Measurements from ENCODE around the gene TRPM6.
A peak's percentile ranks its signal among the peaks of the same experiment; 100 is the strongest.

The TRPM6 gene

DNA sequence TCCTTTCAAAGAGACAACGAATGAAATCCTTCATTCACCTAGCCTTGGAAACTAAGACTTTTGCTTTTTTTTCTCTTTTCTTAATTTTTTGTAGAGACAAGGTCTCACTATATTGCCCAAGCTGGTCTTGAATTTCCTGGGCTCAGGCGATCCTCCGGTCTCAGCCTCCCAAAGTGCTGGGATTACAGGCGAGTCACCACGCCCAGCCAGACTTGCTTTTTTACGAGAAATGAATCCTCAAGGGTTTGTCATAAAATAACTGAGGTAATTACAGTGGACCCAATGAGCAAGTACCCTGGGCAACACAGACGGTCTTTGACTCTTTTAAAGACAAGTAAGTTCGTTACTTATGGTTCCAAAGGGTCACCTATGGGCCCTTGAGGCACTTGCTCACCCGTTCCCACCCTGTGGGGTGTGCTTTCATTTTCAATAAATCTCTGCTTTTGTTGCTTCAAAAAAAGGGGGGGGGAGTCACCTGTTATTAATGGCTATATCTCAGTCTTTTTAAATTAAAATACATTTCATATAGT, 70.4 kb downstream of the TRPM6 start:
- Histone ChIP-seq H4K8ac (ENCODE audit: low read length) (no peak overlapping the region), H2BK120ac (ENCODE audit: low read depth, low read length) (no peak overlapping the region), H3K4me3 (ENCODE audit: insufficient read depth in 1 of 2, low read depth in 1 of 2, low read length in 2 of 2) (no peak overlapping the region), H3K23ac (ENCODE audit: low read length in 2 of 2) (no peak overlapping the region), H3K9ac (ENCODE audit: low read length) (no peak overlapping the region), H3K4ac (ENCODE audit: low read depth in 1 of 2, low read length in 2 of 2) (no peak overlapping the region), H3K14ac (ENCODE audit: low read length in 2 of 2) (no peak overlapping the region), H3K36me3 (ENCODE audit: control insufficient read depth in 1 of 2, insufficient read depth in 2 of 2, low read depth in 1 of 2, low read length in 2 of 2) (no peaks in the 10 kb centered on the region), H3K4me1 (ENCODE audit: control insufficient read depth, insufficient read depth, low read depth, low read length) (no peaks in the 10 kb centered on the region), H2BK15ac (ENCODE audit: low read depth, poor library complexity, severe bottlenecking) (no peak overlapping the region), H3K18ac (ENCODE audit: low read depth in 1 of 2, low read length in 2 of 2) (no peak overlapping the region), H3K4me2 (ENCODE audit: low read length, poor library complexity, severe bottlenecking) (no peak overlapping the region), H3K9me3 (ENCODE audit: control insufficient read depth, low read length) (no peaks in the 10 kb centered on the region), H3K27ac (ENCODE audit: low read length, poor library complexity, severe bottlenecking) (no peak overlapping the region), H2AK5ac (ENCODE audit: low read length, severe bottlenecking) (no peak overlapping the region), H3K27me3 (ENCODE audit: control insufficient read depth in 1 of 2, insufficient read depth in 1 of 2, low read length in 2 of 2) (peaks cover 0 to 6% of the 10 kb centered on the region in 2 experiments), H2AFZ (ENCODE audit: low read depth, low read length) (no peak overlapping the region), H4K91ac (ENCODE audit: low read length) (no peak overlapping the region), H2BK12ac (ENCODE audit: low read length in 2 of 2) (no peak overlapping the region), H3K79me1 (replicated peaks; ENCODE audit: low read length, poor library complexity, severe bottlenecking) (no peaks in the 10 kb centered on the region), H2BK5ac (ENCODE audit: low read depth, low read length, poor library complexity, severe bottlenecking) (no peak overlapping the region)
- WGBS = 89% methylated on average over 8 of the region's 9 CpGs
- no peak for DNase-seq

DNA sequence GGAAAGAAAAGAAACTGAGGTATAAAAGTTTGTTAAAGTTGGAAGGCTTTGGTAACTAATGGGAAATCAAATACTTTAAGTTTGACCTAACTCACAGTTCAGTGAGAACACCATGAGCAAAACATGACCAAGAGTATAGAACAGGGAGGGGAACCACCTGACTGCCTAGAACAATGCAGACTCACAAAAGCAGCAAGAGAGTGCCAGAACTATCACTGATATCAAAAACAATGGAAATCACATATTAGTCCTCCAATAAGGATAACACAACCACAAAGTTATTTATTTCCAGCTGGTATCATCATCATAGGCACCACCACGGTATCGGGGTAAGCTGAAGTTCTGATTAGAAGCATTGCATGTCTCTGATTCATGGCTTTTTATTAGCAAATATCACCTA, 77.5 kb downstream of the TRPM6 start:
- H2AFZ ChIP-seq (ENCODE audit: low read depth, low read length) = no peak overlapping the region
- H3K18ac ChIP-seq (ENCODE audit: low read depth in 1 of 2, low read length in 2 of 2) = no peak overlapping the region
- H4K91ac ChIP-seq (ENCODE audit: low read length) = no peak overlapping the region
- no peaks in the 10 kb centered on the region for H3K4me1 ChIP-seq (ENCODE audit: control insufficient read depth, insufficient read depth, low read depth, low read length)
- H2BK120ac ChIP-seq (ENCODE audit: low read depth, low read length) = no peak overlapping the region
- no peak overlapping the region for H2BK5ac ChIP-seq (ENCODE audit: low read depth, low read length, poor library complexity, severe bottlenecking)
- H3K27ac ChIP-seq (ENCODE audit: low read length, poor library complexity, severe bottlenecking) = no peak overlapping the region
- H3K9ac ChIP-seq (ENCODE audit: low read length) = no peak overlapping the region
- H3K4ac ChIP-seq (ENCODE audit: low read depth in 1 of 2, low read length in 2 of 2) = no peak overlapping the region
- H2BK12ac ChIP-seq (ENCODE audit: low read length in 2 of 2) = no peak overlapping the region
- H3K79me1 ChIP-seq (replicated peaks; ENCODE audit: low read length, poor library complexity, severe bottlenecking) = no peaks in the 10 kb centered on the region
- H3K9me3 ChIP-seq (ENCODE audit: control insufficient read depth, low read length) = no peaks in the 10 kb centered on the region
- DNase-seq = no peak
- H4K8ac ChIP-seq (ENCODE audit: low read length) = no peak overlapping the region
- no peak overlapping the region for H2AK5ac ChIP-seq (ENCODE audit: low read length, severe bottlenecking)
- no peak overlapping the region for H3K4me3 ChIP-seq (ENCODE audit: insufficient read depth in 1 of 2, low read depth in 1 of 2, low read length in 2 of 2)
- H3K14ac ChIP-seq (ENCODE audit: low read length in 2 of 2) = no peak overlapping the region
- no peak overlapping the region for H3K23ac ChIP-seq (ENCODE audit: low read length in 2 of 2)
- 100% methylated on average over 2 of the region's 2 CpGs for WGBS
- no peaks in the 10 kb centered on the region for H3K27me3 ChIP-seq (ENCODE audit: control insufficient read depth in 1 of 2, insufficient read depth in 1 of 2, low read length in 2 of 2)
- no peak overlapping the region for H3K4me2 ChIP-seq (ENCODE audit: low read length, poor library complexity, severe bottlenecking)
- H3K36me3 ChIP-seq (ENCODE audit: control insufficient read depth in 1 of 2, insufficient read depth in 2 of 2, low read depth in 1 of 2, low read length in 2 of 2) = no peaks in the 10 kb centered on the region
- H2BK15ac ChIP-seq (ENCODE audit: low read depth, poor library complexity, severe bottlenecking) = no peak overlapping the region

- Histone ChIP-seq H3K4me3 (ENCODE audit: insufficient read depth in 1 of 2, low read depth in 1 of 2, low read length in 2 of 2) (no peak overlapping the region), H4K91ac (ENCODE audit: low read length) (no peak overlapping the region), H2AFZ (ENCODE audit: low read depth, low read length) (no peak overlapping the region), H2BK15ac (ENCODE audit: low read depth, poor library complexity, severe bottlenecking) (no peak overlapping the region), H3K36me3 (ENCODE audit: control insufficient read depth in 1 of 2, insufficient read depth in 2 of 2, low read depth in 1 of 2, low read length in 2 of 2) (no peaks in the 10 kb centered on the region), H3K18ac (ENCODE audit: low read depth in 1 of 2, low read length in 2 of 2) (no peak overlapping the region), H3K9ac (ENCODE audit: low read length) (no peak overlapping the region), H3K4me1 (ENCODE audit: control insufficient read depth, insufficient read depth, low read depth, low read length) (no peaks in the 10 kb centered on the region), H3K27ac (ENCODE audit: low read length, poor library complexity, severe bottlenecking) (no peak overlapping the region), H4K8ac (ENCODE audit: low read length) (no peak overlapping the region), H3K14ac (ENCODE audit: low read length in 2 of 2) (no peak overlapping the region), H2BK5ac (ENCODE audit: low read depth, low read length, poor library complexity, severe bottlenecking) (no peak overlapping the region), H3K4me2 (ENCODE audit: low read length, poor library complexity, severe bottlenecking) (no peak overlapping the region), H2BK120ac (ENCODE audit: low read depth, low read length) (no peak overlapping the region), H2AK5ac (ENCODE audit: low read length, severe bottlenecking) (no peak overlapping the region), H3K4ac (ENCODE audit: low read depth in 1 of 2, low read length in 2 of 2) (no peak overlapping the region), H3K79me1 (replicated peaks; ENCODE audit: low read length, poor library complexity, severe bottlenecking) (no peaks in the 10 kb centered on the region), H2BK12ac (ENCODE audit: low read length in 2 of 2) (no peak overlapping the region), H3K23ac (ENCODE audit: low read length in 2 of 2) (no peak overlapping the region), H3K9me3 (ENCODE audit: control insufficient read depth, low read length) (no peaks in the 10 kb centered on the region), H3K27me3 (ENCODE audit: control insufficient read depth in 1 of 2, insufficient read depth in 1 of 2, low read length in 2 of 2) (peaks cover 0 to 3% of the 10 kb centered on the region in 2 experiments)
- DNase-seq = no peak
- WGBS = 38% methylated on average over 2 of the region's 2 CpGs
These were observed 83.7 kb downstream of the TRPM6 start for GRCh38 chr9:74804018-74804385.

DNA sequence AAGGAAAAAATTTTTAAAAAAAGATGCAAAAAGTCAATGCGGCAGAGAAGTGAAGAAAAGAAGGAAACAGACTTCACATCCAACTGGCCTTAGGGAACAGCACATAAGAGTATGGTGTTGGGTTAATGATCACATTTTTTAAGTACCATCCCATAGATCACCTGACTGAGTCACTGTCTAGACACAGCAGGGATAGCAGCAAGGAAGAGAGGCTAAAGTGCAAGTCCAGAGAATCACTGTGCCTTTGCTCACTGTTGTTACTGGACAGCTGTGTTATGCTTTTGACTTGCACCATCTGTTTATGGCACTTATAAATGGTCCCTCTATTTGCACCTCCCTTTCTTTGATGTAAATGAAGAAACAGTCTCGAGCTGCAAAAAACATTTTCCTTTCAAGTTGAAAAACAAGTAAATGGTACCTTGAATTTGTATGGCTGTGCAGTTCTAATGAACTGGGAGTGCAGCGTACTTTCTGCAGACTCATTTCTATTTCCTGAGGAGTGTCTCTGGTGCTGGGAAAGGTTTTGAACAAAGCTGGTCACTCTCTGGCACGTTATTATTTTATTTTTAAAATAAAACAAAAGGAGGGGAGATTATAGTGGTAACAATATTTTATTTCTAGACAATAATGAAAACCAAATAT, 84.2 kb downstream of the TRPM6 start:
- Histone ChIP-seq H3K27ac (ENCODE audit: low read length, poor library complexity, severe bottlenecking) (peak overlapping the region; percentile 25), H3K4me1 (ENCODE audit: control insufficient read depth, insufficient read depth, low read depth, low read length) (no peaks in the 10 kb centered on the region), H3K23ac (ENCODE audit: low read length in 2 of 2) (no peak overlapping the region), H3K4me2 (ENCODE audit: low read length, poor library complexity, severe bottlenecking) (no peak overlapping the region), H3K9me3 (ENCODE audit: control insufficient read depth, low read length) (no peaks in the 10 kb centered on the region), H4K91ac (ENCODE audit: low read length) (no peak overlapping the region), H3K79me1 (replicated peaks; ENCODE audit: low read length, poor library complexity, severe bottlenecking) (no peaks in the 10 kb centered on the region), H3K18ac (ENCODE audit: low read depth in 1 of 2, low read length in 2 of 2) (no peak overlapping the region), H3K27me3 (ENCODE audit: control insufficient read depth in 1 of 2, insufficient read depth in 1 of 2, low read length in 2 of 2) (peaks cover 0 to 3% of the 10 kb centered on the region in 2 experiments), H3K4me3 (ENCODE audit: insufficient read depth in 1 of 2, low read depth in 1 of 2, low read length in 2 of 2) (no peak overlapping the region), H2BK120ac (ENCODE audit: low read depth, low read length) (no peak overlapping the region), H3K14ac (ENCODE audit: low read length in 2 of 2) (no peak overlapping the region), H3K4ac (ENCODE audit: low read depth in 1 of 2, low read length in 2 of 2) (no peak overlapping the region), H2BK5ac (ENCODE audit: low read depth, low read length, poor library complexity, severe bottlenecking) (no peak overlapping the region), H2AFZ (ENCODE audit: low read depth, low read length) (no peak overlapping the region), H4K8ac (ENCODE audit: low read length) (no peak overlapping the region), H3K36me3 (ENCODE audit: control insufficient read depth in 1 of 2, insufficient read depth in 2 of 2, low read depth in 1 of 2, low read length in 2 of 2) (no peaks in the 10 kb centered on the region), H2BK12ac (ENCODE audit: low read length in 2 of 2) (no peak overlapping the region), H2BK15ac (ENCODE audit: low read depth, poor library complexity, severe bottlenecking) (no peak overlapping the region), H3K9ac (ENCODE audit: low read length) (no peak overlapping the region), H2AK5ac (ENCODE audit: low read length, severe bottlenecking) (no peak overlapping the region)
- no peak for DNase-seq
- WGBS = 89% methylated on average over 2 of the region's 4 CpGs
